A549 (cell line): Measurements from ENCODE around the gene PICK1. TPM values are rescaled to one million over a fixed set of nuclear protein-coding genes. Genes with fewer than 3 reads are reported as not detected.

ENCODE experiments used
- ATAC-seq, 2 experiments: fragments of 200-7000 bp in 1 of 2; fragments of >200 bp in 1 of 2; cut with Nextera tagmentation in 1 of 2; cut with Tn5 transposase in 1 of 2; 3 replicates each; pipeline versions ENCODE4 v1.8.0 to v1.9.1; 2018 to 2020; ENCODE audit warnings: mild to moderate bottlenecking in 1 of 2, moderate library complexity in 1 of 2
- CTCF ChIA-PET: fragments of 300-600 bp; sonication (Branson Sonifier 250); formaldehyde crosslinking; extraction: SDS; loops from one replicate; lab custom pipeline; 2021; ENCODE audit warnings: antibody characterized with exemption, inconsistent platforms; lab: Yijun Ruan, JAX
- POLR2A ChIA-PET: fragments of 350-600 bp; formaldehyde crosslinking; extraction: SDS; loops from one replicate; lab custom pipeline; 2021; ENCODE audit warnings: antibody characterized with exemption, inconsistent platforms; lab: Yijun Ruan, JAX
- DNase-seq, 2 experiments: peaks; one replicate each; pipeline versions ENCODE4 v3.0.0 to v3.0.0-alpha.2; 2011 to 2016; ENCODE audit warnings: low read depth in 1 of 2, low spot score in 1 of 2
- FAIRE-seq: peaks from 2 replicates; lab custom pipeline; 2011; peaks lifted over from hg19 to GRCh38; lab: Jason Lieb, UNC
- H3K27ac ChIP-seq, 2 experiments: fragments of >200 bp; sonication (Bioruptor Twin); formaldehyde crosslinking; 3 replicates each; pipeline ENCODE4 v1.5.1; 2016 to 2017
- H3K4me1 ChIP-seq: fragments of >200 bp; sonication (Bioruptor Twin); formaldehyde crosslinking; 3 replicates; pipeline ENCODE4 v1.6.1; 2016
- H3K4me2 ChIP-seq: fragments of >200 bp; sonication (Bioruptor Twin); formaldehyde crosslinking; 3 replicates; pipeline ENCODE4 v1.6.1; 2016
- H3K4me3 ChIP-seq: fragments of >200 bp; sonication (Bioruptor Twin); formaldehyde crosslinking; 3 replicates; pipeline ENCODE4 v1.5.1; 2016
- H3K9me3 ChIP-seq: fragments of >200 bp; sonication (Bioruptor Twin); formaldehyde crosslinking; 3 replicates; pipeline ENCODE4 v1.6.1; 2016
- BHLHE40 ChIP-seq: IDR thresholded peaks from 2 replicates; pipeline ENCODE4 v1.6.1; 2012; ENCODE audit warnings: low read depth, low read length, inconsistent platforms
- CHD2 ChIP-seq: fragments of 150-350 bp; IDR thresholded peaks from 2 replicates; pipeline ENCODE4 v1.6.1; 2014; ENCODE audit warnings: low read length; ENCODE audit not compliant: partially characterized antibody
- EHMT2 ChIP-seq: fragments of 200-600 bp; sonication (generic); IDR thresholded peaks from 2 replicates; pipeline ENCODE4 v1.6.1; 2016; ENCODE audit warnings: antibody characterized with exemption, low read depth, mild to moderate bottlenecking, moderate library complexity
- GATA3 ChIP-seq: IDR thresholded peaks from 2 replicates; pipeline ENCODE4 v1.6.1; 2012; ENCODE audit warnings: borderline replicate concordance
- HDAC2 ChIP-seq: fragments of 200-600 bp; sonication (generic); IDR thresholded peaks from 2 replicates; pipeline ENCODE4 v1.6.1; 2016
- HEYL ChIP-seq: fragments of 250-450 bp; sonication (Bioruptor Pico); IDR thresholded peaks from 2 replicates; pipeline ENCODE4 v1.8.0; 2021; ENCODE audit warnings: mild to moderate bottlenecking, moderate library complexity
- HOXA7 ChIP-seq: fragments of 250-450 bp; sonication (Bioruptor Pico); IDR thresholded peaks from 2 replicates; pipeline ENCODE4 v1.5.0; 2020; ENCODE audit warnings: mild to moderate bottlenecking, moderate library complexity
- HOXB5 ChIP-seq: fragments of 250-450 bp; sonication (Bioruptor Pico); IDR thresholded peaks from 2 replicates; pipeline ENCODE4 v1.5.0; 2020; ENCODE audit warnings: mild to moderate bottlenecking, moderate library complexity
- JUN ChIP-seq, 2 experiments: fragments of >200 bp; sonication (Bioruptor Twin); formaldehyde crosslinking; IDR thresholded peaks; 2 replicates in 1 of 2; 3 replicates in 1 of 2; pipeline ENCODE4 v1.6.1; 2016 to 2017
- KDM1A ChIP-seq: fragments of 200-600 bp; sonication (generic); IDR thresholded peaks from 2 replicates; pipeline ENCODE4 v1.6.1; 2016; ENCODE audit warnings: low read depth, mild to moderate bottlenecking
- KDM5A ChIP-seq: fragments of 200-600 bp; sonication (generic); IDR thresholded peaks from 2 replicates; pipeline ENCODE4 v1.6.1; 2016; ENCODE audit warnings: antibody characterized with exemption, mild to moderate bottlenecking
- MAFK ChIP-seq: fragments of 450-650 bp; IDR thresholded peaks from 2 replicates; pipeline ENCODE4 v1.6.1; 2014; ENCODE audit not compliant: partially characterized antibody
- MAZ ChIP-seq: fragments of 150-350 bp; IDR thresholded peaks from 2 replicates; pipeline ENCODE4 v1.6.1; 2014; ENCODE audit warnings: antibody characterized with exemption, low read depth, low read length, borderline replicate concordance
- MYC ChIP-seq: IDR thresholded peaks from 2 replicates; pipeline ENCODE4 v1.6.1; 2012; ENCODE audit warnings: mild to moderate bottlenecking, inconsistent platforms, low read length, improper control_type of control experiment, borderline replicate concordance
- NFE2L2 ChIP-seq: fragments of 150-350 bp; conservative IDR thresholded peaks from 2 replicates; pipeline ENCODE4 v1.6.1; 2014; ENCODE audit warnings: low read length
- POLR2AphosphoS2 ChIP-seq: conservative IDR thresholded peaks from 2 replicates; pipeline ENCODE4 v1.6.1; 2012; ENCODE audit warnings: low read length, improper control_type of control experiment, inconsistent platforms
- RAD21 ChIP-seq, 2 experiments: fragments of >200 bp in 1 of 2; sonication (Bioruptor Twin) in 1 of 2; formaldehyde crosslinking in 1 of 2; IDR thresholded peaks in 1 of 2; conservative IDR thresholded peaks in 1 of 2; 2 replicates in 1 of 2; 3 replicates in 1 of 2; pipeline ENCODE4 v1.6.1; 2012 to 2018; ENCODE audit warnings: inconsistent platforms in 1 of 2
- RCOR1 ChIP-seq: fragments of 150-350 bp; IDR thresholded peaks from 2 replicates; pipeline ENCODE4 v1.6.1; 2014; ENCODE audit warnings: antibody characterized with exemption, low read length, low read depth
- RNF2 ChIP-seq: fragments of 200-600 bp; sonication (generic); IDR thresholded peaks from 2 replicates; pipeline ENCODE4 v1.6.1; 2016; ENCODE audit warnings: low read depth, mild to moderate bottlenecking, antibody characterized with exemption, moderate library complexity, borderline replicate concordance
- TP53 ChIP-seq: fragments of 250-450 bp; sonication (Bioruptor Pico); IDR thresholded peaks from 2 replicates; pipeline ENCODE4 v1.5.0; 2021; ENCODE audit warnings: mild to moderate bottlenecking, moderate library complexity
- ZC3H11A ChIP-seq: fragments of 450-650 bp; IDR thresholded peaks from 2 replicates; pipeline ENCODE4 v1.6.1; 2014; ENCODE audit warnings: antibody characterized with exemption, mild to moderate bottlenecking
- WGBS: methylation state at CpG from one replicate; pipeline ENCODE4 v1.1.6; 2017; ENCODE audit errors: missing lambda C conversion rate; 5-methylcytosine and 5-hydroxymethylcytosine counted together
- polyA plus RNA-seq, 4 experiments: library from polyadenylated mRNA; depleted of rRNA in 3 of 4; stranded (reverse); fragments of >200 nt; fragmentation: RNase III in 1 of 4; extraction: RNeasy Plus Mini Kit Qiagen cat#74134 plus additional on column Dnase treatment in 1 of 4; gene quantifications; 2 replicates in 3 of 4; 3 replicates in 1 of 4; pipeline ENCODE4 v1.2.3, GENCODE V29; 2011 to 2017
- TF ChIP-seq, protein P1 (sequence below): IDR thresholded peaks from 2 replicates; pipeline ENCODE4 v1.6.1; 2012
- TF ChIP-seq, protein P2 (sequence below): fragments of 200-600 bp; sonication (generic); IDR thresholded peaks from 2 replicates; pipeline ENCODE4 v1.6.1; 2016; ENCODE audit warnings: antibody characterized with exemption, mild to moderate bottlenecking, moderate library complexity

PICK1 gene
- polyA plus RNA-seq, 2 of the 4 experiments (the other 2 are of a cell fraction), result 15.6 to 17.8 TPM

DNA sequence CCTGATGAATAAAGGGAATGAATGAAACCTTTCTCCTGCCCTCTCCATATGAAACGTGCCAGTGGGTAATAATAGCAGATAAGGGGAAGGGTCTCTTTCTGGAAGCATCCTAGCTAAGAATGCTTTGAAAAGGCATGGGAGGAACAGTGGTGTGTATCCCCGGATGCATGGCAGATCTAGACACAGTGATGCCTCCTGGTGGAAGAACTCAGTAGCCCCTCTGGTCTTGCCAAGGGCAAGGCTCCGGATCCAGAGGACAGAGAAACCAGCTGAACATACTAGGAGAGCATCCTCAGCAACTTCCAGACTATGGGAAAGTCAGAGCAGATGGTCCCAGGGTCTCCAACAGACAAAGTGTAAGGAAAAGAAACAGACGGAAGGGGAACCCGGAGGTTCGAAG is 46.9 kb downstream of the PICK1 start:
- FAIRE-seq, result peak; percentile 7
- TF ChIP-seq, protein P1, sequence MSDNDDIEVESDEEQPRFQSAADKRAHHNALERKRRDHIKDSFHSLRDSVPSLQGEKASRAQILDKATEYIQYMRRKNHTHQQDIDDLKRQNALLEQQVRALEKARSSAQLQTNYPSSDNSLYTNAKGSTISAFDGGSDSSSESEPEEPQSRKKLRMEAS, result no peak
- TF ChIP-seq RCOR1 (no peak), EHMT2 (no peak), RAD21 (conservative IDR thresholded peaks at IDR 0.05 in 1 of 2, IDR thresholded peaks at IDR 0.05 in 1 of 2) (peak in 1 of 2 experiments; percentile 28; a peak in 1 of 5 replicates), GATA3 (no peak), KDM1A (no peak)
- ATAC-seq, result peak; percentile 41 to 65; a peak in 4 of 6 replicates
- Histone ChIP-seq H3K27ac (no peak overlapping the region), H3K4me3 (no peak overlapping the region), H3K9me3 (no peaks in the 10 kb centered on the region), H3K4me2 (no peak overlapping the region), H3K4me1 (peaks cover 20% of the 10 kb centered on the region)
- ChIA-PET CTCF (interaction anchor here (0.6 to 5.3 kb wide), 4 partner anchors 11 to 311 kb away, joined by 3 to 24 read pairs (median 4); no protein-coding TSS in a partner anchor), POLR2A (no interaction called here)
- DNase-seq, result peak; percentile 44 to 50
- 73% methylated on average over 6 of the region's 6 CpGs for WGBS

DNA sequence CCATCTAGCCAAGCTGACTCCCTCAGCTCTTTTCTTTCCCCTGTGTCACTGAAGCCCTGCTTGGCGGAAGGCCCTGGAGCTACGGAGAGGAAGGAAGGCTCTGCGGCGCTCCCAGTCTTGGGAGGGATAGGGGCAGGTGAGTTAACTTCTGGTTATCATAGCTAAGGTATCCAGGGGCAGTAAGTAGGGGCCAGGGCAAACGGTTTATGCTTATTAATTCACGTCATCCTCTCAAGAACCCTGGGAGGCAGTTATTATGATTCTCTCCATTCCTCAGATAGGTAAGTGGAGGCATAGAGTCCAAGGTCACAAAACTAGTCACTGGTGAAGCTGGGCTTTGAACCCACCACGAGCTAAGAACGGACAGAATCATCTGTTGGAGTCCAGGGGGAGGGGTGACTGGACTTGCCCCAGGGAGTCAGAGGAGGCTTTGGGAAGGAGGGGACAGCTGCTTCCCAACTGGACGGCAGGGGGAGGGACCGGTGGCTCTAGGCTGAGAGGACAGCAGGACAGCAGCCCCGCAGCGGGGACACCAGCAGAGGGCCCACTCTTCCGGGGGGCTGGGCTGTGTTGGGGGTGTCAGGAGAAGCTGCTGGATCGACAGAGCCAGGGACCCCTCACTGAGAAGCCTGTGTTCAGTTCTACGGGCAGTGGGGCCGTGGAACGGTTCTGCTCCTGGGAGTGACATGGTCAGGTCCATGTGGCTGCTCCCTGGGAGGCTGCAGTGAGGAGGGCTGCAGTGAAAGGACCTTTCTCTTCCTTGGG is 49.8 kb downstream of the PICK1 start:
- CTCF ChIA-PET, result interaction anchor here (0.7 to 1.6 kb wide), 7 partner anchors 8 to 400 kb away, joined by 3 to 5 read pairs (median 3); no protein-coding TSS in a partner anchor
- Histone ChIP-seq H3K27ac (peak overlapping the region; percentile 66 to 76; a peak in 4 of 6 replicates), H3K4me2 (no peak overlapping the region), H3K4me1 (peaks cover 45% of the 10 kb centered on the region), H3K4me3 (no peak overlapping the region), H3K9me3 (no peaks in the 10 kb centered on the region)
- 83% methylated on average over 16 of the region's 17 CpGs for whole genome bisulfite sequencing
- TF ChIP-seq RCOR1 (no peak), MYC (no peak), KDM5A (no peak), ZC3H11A (no peak), HOXB5 (CRISPR knock-in tag) (no peak), RNF2 (no peak), TP53 (CRISPR knock-in tag) (no peak), EHMT2 (no peak), HDAC2 (no peak), NFE2L2 (no peak), POLR2AphosphoS2 (no peak), BHLHE40 (no peak), MAFK (no peak), HOXA7 (no peak), HEYL (CRISPR knock-in tag) (no peak), JUN (IDR thresholded peaks at IDR 0.05) (no peak), CHD2 (no peak), MAZ (no peak)
- TF ChIP-seq, protein P2, sequence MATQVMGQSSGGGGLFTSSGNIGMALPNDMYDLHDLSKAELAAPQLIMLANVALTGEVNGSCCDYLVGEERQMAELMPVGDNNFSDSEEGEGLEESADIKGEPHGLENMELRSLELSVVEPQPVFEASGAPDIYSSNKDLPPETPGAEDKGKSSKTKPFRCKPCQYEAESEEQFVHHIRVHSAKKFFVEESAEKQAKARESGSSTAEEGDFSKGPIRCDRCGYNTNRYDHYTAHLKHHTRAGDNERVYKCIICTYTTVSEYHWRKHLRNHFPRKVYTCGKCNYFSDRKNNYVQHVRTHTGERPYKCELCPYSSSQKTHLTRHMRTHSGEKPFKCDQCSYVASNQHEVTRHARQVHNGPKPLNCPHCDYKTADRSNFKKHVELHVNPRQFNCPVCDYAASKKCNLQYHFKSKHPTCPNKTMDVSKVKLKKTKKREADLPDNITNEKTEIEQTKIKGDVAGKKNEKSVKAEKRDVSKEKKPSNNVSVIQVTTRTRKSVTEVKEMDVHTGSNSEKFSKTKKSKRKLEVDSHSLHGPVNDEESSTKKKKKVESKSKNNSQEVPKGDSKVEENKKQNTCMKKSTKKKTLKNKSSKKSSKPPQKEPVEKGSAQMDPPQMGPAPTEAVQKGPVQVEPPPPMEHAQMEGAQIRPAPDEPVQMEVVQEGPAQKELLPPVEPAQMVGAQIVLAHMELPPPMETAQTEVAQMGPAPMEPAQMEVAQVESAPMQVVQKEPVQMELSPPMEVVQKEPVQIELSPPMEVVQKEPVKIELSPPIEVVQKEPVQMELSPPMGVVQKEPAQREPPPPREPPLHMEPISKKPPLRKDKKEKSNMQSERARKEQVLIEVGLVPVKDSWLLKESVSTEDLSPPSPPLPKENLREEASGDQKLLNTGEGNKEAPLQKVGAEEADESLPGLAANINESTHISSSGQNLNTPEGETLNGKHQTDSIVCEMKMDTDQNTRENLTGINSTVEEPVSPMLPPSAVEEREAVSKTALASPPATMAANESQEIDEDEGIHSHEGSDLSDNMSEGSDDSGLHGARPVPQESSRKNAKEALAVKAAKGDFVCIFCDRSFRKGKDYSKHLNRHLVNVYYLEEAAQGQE, result no peak
- ATAC-seq (no peak), FAIRE-seq (no peak), DNase-seq (no peak)
- POLR2A ChIA-PET, result no interaction called here
